Tibial nerve (tissue), 4 donors: ENCODE data around the gene PHETA2.

Experiments
- CTCF ChIP-seq, 5 experiments: fragments of 200-600 bp in 3 of 5; fragments of 450-650 bp in 2 of 5; sonication (generic) in 3 of 5; IDR thresholded peaks; one replicate each; pipeline ENCODE4 v1.5.1; 2016 to 2019; ENCODE audit warnings: antibody characterized with exemption in 5 of 5, mild to moderate bottlenecking in 3 of 5, moderate library complexity in 2 of 5
- EP300 ChIP-seq, 2 donors: sonication (generic); formaldehyde crosslinking; IDR thresholded peaks; one replicate each; pipeline ENCODE4 v1.6.1; 2017; ENCODE audit warnings: antibody characterized with exemption in 2 of 2, mild to moderate bottlenecking in 1 of 2
- POLR2A ChIP-seq, 2 donors: fragments of 450-650 bp; IDR thresholded peaks; one replicate each; pipeline ENCODE4 v1.6.1; 2017; ENCODE audit warnings: antibody characterized with exemption in 2 of 2, mild to moderate bottlenecking in 2 of 2, moderate library complexity in 2 of 2

- TF ChIP-seq CTCF (IDR thresholded peaks at IDR 0.05) (no peak), POLR2A (IDR thresholded peaks at IDR 0.05) (no peak), EP300 (IDR thresholded peaks at IDR 0.05) (no peak)
Measured at GRCh38 chr22:42052765-42053164, 21.3 kb upstream of the PHETA2 start.
